WTC11 (cell line): ENCODE measurements around the gene SVIL.

Experiments
- CTCF ChIP-seq: fragments of 200-600 bp; IDR thresholded peaks from 2 replicates; pipeline ENCODE4 v1.8.0; 2022; ENCODE audit warnings: antibody characterized with exemption
- ESRRA ChIP-seq: sonication (generic); formaldehyde crosslinking; IDR thresholded peaks from 2 replicates; pipeline ENCODE4 v1.8.1; 2022; ENCODE audit warnings: mild to moderate bottlenecking, missing genetic modification reagents, borderline replicate concordance
- JUN ChIP-seq: sonication (generic); formaldehyde crosslinking; IDR thresholded peaks from 2 replicates; pipeline ENCODE4 v1.8.0; 2023; ENCODE audit warnings: mild to moderate bottlenecking, missing genetic modification reagents
- NFATC4 ChIP-seq: fragments of 250-450 bp; sonication (Bioruptor Pico); IDR thresholded peaks from 2 replicates; pipeline ENCODE4 v1.9.0; 2021; ENCODE audit warnings: mild to moderate bottlenecking
- NR2C2 ChIP-seq: sonication (generic); formaldehyde crosslinking; IDR thresholded peaks from 2 replicates; pipeline ENCODE4 v1.8.0; 2022; ENCODE audit warnings: mild to moderate bottlenecking, missing genetic modification reagents
- SMAD4 ChIP-seq: sonication (generic); formaldehyde crosslinking; IDR thresholded peaks from 2 replicates; pipeline ENCODE4 v1.8.0; 2022; ENCODE audit warnings: mild to moderate bottlenecking, missing genetic modification reagents
- TCF7 ChIP-seq: sonication (generic); formaldehyde crosslinking; IDR thresholded peaks from 2 replicates; pipeline ENCODE4 v1.8.0; 2022; ENCODE audit warnings: mild to moderate bottlenecking, low read depth, missing genetic modification reagents, moderate library complexity
- ZNF121 ChIP-seq: sonication (generic); formaldehyde crosslinking; IDR thresholded peaks from 2 replicates; pipeline ENCODE4 v1.8.0; 2023; ENCODE audit warnings: missing genetic modification reagents
- TF ChIP-seq, protein P1 (sequence below): sonication (generic); formaldehyde crosslinking; IDR thresholded peaks from 2 replicates; pipeline ENCODE4 v1.8.0; 2022; ENCODE audit warnings: missing genetic modification reagents
- TF ChIP-seq, protein P2 (sequence below): sonication (generic); formaldehyde crosslinking; IDR thresholded peaks from 2 replicates; pipeline ENCODE4 v1.8.0; 2022; ENCODE audit warnings: mild to moderate bottlenecking, missing genetic modification reagents

DNA sequence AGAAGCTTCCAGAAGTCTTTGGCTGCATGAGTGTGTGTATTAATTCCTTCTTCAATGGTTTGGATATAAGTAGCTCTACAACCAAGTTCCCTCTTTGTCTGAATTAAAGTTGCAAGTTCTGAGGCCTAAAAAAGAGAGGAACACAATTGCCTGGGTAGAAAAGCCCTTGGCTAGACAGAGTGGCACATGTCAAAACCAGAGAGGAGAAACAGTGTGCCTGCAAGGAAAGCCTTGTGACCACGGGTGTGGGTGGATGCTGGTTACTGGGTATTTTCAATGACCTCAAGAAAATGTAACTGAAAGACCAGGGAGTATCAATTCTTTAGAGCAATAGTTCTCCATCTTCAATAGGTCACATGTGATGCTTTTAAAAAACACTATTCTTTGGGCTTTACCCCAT lies 148.3 kb downstream of the SVIL start:
- no peak for TF ChIP-seq SMAD4 (CRISPR knock-in tag)
- TF ChIP-seq, protein P1, sequence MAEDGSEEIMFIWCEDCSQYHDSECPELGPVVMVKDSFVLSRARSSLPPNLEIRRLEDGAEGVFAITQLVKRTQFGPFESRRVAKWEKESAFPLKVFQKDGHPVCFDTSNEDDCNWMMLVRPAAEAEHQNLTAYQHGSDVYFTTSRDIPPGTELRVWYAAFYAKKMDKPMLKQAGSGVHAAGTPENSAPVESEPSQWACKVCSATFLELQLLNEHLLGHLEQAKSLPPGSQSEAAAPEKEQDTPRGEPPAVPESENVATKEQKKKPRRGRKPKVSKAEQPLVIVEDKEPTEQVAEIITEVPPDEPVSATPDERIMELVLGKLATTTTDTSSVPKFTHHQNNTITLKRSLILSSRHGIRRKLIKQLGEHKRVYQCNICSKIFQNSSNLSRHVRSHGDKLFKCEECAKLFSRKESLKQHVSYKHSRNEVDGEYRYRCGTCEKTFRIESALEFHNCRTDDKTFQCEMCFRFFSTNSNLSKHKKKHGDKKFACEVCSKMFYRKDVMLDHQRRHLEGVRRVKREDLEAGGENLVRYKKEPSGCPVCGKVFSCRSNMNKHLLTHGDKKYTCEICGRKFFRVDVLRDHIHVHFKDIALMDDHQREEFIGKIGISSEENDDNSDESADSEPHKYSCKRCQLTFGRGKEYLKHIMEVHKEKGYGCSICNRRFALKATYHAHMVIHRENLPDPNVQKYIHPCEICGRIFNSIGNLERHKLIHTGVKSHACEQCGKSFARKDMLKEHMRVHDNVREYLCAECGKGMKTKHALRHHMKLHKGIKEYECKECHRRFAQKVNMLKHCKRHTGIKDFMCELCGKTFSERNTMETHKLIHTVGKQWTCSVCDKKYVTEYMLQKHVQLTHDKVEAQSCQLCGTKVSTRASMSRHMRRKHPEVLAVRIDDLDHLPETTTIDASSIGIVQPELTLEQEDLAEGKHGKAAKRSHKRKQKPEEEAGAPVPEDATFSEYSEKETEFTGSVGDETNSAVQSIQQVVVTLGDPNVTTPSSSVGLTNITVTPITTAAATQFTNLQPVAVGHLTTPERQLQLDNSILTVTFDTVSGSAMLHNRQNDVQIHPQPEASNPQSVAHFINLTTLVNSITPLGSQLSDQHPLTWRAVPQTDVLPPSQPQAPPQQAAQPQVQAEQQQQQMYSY (CRISPR knock-in tag), result no peak
- TF ChIP-seq NFATC4 (CRISPR knock-in tag), result no peak
- no peak for TF ChIP-seq CTCF
- no peak for TF ChIP-seq JUN (CRISPR knock-in tag)
- TF ChIP-seq, protein P2, sequence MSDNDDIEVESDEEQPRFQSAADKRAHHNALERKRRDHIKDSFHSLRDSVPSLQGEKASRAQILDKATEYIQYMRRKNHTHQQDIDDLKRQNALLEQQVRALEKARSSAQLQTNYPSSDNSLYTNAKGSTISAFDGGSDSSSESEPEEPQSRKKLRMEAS, result no peak
- TF ChIP-seq NR2C2 (CRISPR knock-in tag), result no peak
- no peak for TF ChIP-seq ZNF121 (CRISPR knock-in tag)
- no peak for TF ChIP-seq ESRRA (CRISPR knock-in tag)
- TF ChIP-seq TCF7 (CRISPR knock-in tag), result no peak
